Measurements from ENCODE around the gene MAMDC4.
A peak's percentile ranks its signal among the peaks of the same experiment; 100 is the strongest.

MAMDC4 gene

GRCh38 chr9:136853596-136854112 is 1.5 kb downstream of the MAMDC4 start:
- DNase-seq, result peak in 1 of 2 donors; percentile 59

GRCh38 chr9:136854113-136854841 is 2.1 kb downstream of the MAMDC4 start:
- Histone ChIP-seq H3K9me3 (no peaks in the 10 kb centered on the region), H3K4me3 (no peak overlapping the region), H3K4me1 (peaks cover 0 to 39% (median 20%) of the 10 kb centered on the region in 4 donors), H3K36me3 (peaks cover 0 to 17% (median 10%) of the 10 kb centered on the region in 3 donors), H3K27ac (no peak overlapping the region), H3K27me3 (no peaks in the 10 kb centered on the region)
- intact Hi-C loops (cut with DNase I; ENCODE audit: low total_unique reads), result no loop called here
- TF ChIP-seq CTCF (IDR thresholded peaks at IDR 0.05), result no peak
- DNase-seq, result peak in 1 of 2 donors; percentile 68

More at GRCh38 chr9:136853596-136854112, 1.5 kb downstream of the MAMDC4 start:
- no peaks in the 10 kb centered on the region for H3K27me3 ChIP-seq
- peaks cover 0 to 17% (median 10%) of the 10 kb centered on the region in 3 donors for H3K36me3 ChIP-seq
- H3K27ac ChIP-seq, result no peak overlapping the region
- no peaks in the 10 kb centered on the region for H3K9me3 ChIP-seq
- peaks cover 0 to 33% (median 14%) of the 10 kb centered on the region in 4 donors for H3K4me1 ChIP-seq
- no peak overlapping the region for H3K4me3 ChIP-seq
- intact Hi-C loops (cut with DNase I; ENCODE audit: low total_unique reads), result no loop called here
- TF ChIP-seq CTCF (IDR thresholded peaks at IDR 0.05), result no peak

- Histone ChIP-seq H3K4me3 (no peak overlapping the region), H3K27ac (no peak overlapping the region), H3K36me3 (peaks cover 0 to 17% (median 10%) of the 10 kb centered on the region in 3 donors), H3K4me1 (peaks cover 0 to 42% (median 24%) of the 10 kb centered on the region in 4 donors), H3K9me3 (no peaks in the 10 kb centered on the region), H3K27me3 (no peaks in the 10 kb centered on the region)
- no peak for TF ChIP-seq CTCF (IDR thresholded peaks at IDR 0.05)
- intact Hi-C loops (cut with DNase I; ENCODE audit: low total_unique reads), result no loop called here
- peak in 1 of 2 donors; percentile 63 for DNase-seq
These were observed 2.8 kb downstream of the MAMDC4 start for GRCh38 chr9:136854842-136855460.

- peak in 1 of 2 donors; percentile 63 for DNase-seq
These were observed 3.4 kb downstream of the MAMDC4 start for GRCh38 chr9:136855461-136856078.

More at GRCh38 chr9:136855461-136856078, 3.4 kb downstream of the MAMDC4 start:
- H3K9me3 ChIP-seq, result no peaks in the 10 kb centered on the region
- no peaks in the 10 kb centered on the region for H3K27me3 ChIP-seq
- intact Hi-C loops (cut with DNase I; ENCODE audit: low total_unique reads), result no loop called here
- peaks cover 0 to 19% (median 10%) of the 10 kb centered on the region in 3 donors for H3K36me3 ChIP-seq
- H3K4me3 ChIP-seq, result no peak overlapping the region
- H3K27ac ChIP-seq, result no peak overlapping the region
- H3K4me1 ChIP-seq, result peaks cover 0 to 37% (median 20%) of the 10 kb centered on the region in 4 donors
- no peak for TF ChIP-seq CTCF (IDR thresholded peaks at IDR 0.05)

Data from tibial artery (tissue), 4 donors.